Right cardiac atrium (tissue), 5 donors: ENCODE data around the gene RHBDL3. TPM values are rescaled to one million over a fixed set of nuclear protein-coding genes. Genes with fewer than 3 reads are reported as not detected.

ENCODE experiments used
- ATAC-seq, 2 donors: fragments of 200-7000 bp; cut with Tn5 transposase; one replicate each; pipeline versions ENCODE4 v1.8.0 to v1.9.1; 2020; ENCODE audit warnings: moderate library complexity in 2 of 2, mild to moderate bottlenecking in 1 of 2
- DNase-seq, 3 donors: peaks; one replicate each; pipeline ENCODE4 v3.0.0-alpha.2; 2020
- H3K27ac ChIP-seq: one replicate; pipeline ENCODE4 v1.5.1; 2013; ENCODE audit warnings: mild to moderate bottlenecking, low read length, control low read depth, moderate library complexity
- H3K27me3 ChIP-seq: one replicate; pipeline ENCODE4 v1.6.1; 2013; ENCODE audit not compliant: control insufficient read depth, insufficient read depth
- H3K4me1 ChIP-seq: one replicate; pipeline ENCODE4 v1.6.1; 2013; ENCODE audit warnings: low read length; ENCODE audit not compliant: control insufficient read depth, insufficient read depth
- H3K4me3 ChIP-seq: one replicate; pipeline ENCODE4 v1.5.1; 2013; ENCODE audit warnings: low read length, control low read depth
- H3K9me3 ChIP-seq: one replicate; pipeline ENCODE4 v1.6.1; 2013; ENCODE audit warnings: low read length; ENCODE audit not compliant: control insufficient read depth
- WGBS: extraction: QIAGEN DNeasy Blood & Tissue Kit; methylation state at CpG from one replicate; pipeline ENCODE4 v1.1.7; 2013; 5-methylcytosine and 5-hydroxymethylcytosine counted together
- intact Hi-C, 4 donors: fragments of 100-400 bp; cut with DNase I; formaldehyde crosslinking; loops; one replicate each; pipeline versions ENCODE4 v1.11.0 to v1.14.0; 2022 to 2023
- long read RNA-seq, 4 donors: library from polyadenylated mRNA; unstranded; transcript quantifications; one replicate each; pipeline ENCODE4 v2.0.0, GENCODE V29; 2020 to 2021
- polyA plus RNA-seq: library from polyadenylated mRNA; stranded (reverse); fragments of 200-250 nt; gene quantifications from one replicate; pipeline ENCODE4 v1.2.3, GENCODE V29; 2013
- total RNA-seq, 4 donors: library from RNA; stranded (reverse); fragmentation: NEBNext Ultra II Directional; extraction: Animal tissue kit (Norgen Biotek cat#: 25700); gene quantifications; one replicate each; pipeline ENCODE4 v1.2.1, GENCODE V29; 2021
- donor health status: healthy with polysubstance abuse.
- donor health status: DM: no; HTN: yes; CAD: no.
- donor health status: DM: no; HTN: no; CAD: no.
- donor health status: DM: no; HTN: yes; CAD: no; lungs with severe emphysema.
- donor health status: DM: yes; HTN: yes; CAD: no.

Gene RHBDL3
- total RNA-seq (10 to 100 TPM; 19.6 to 51.1 (median 38.3) TPM), polyA plus RNA-seq (40.0 TPM)
- long read RNA-seq, donor 1, full-length matches to known transcripts: 58 of 138 reads
- long read RNA-seq, donor 1, partial matches to known transcripts: 37 of 138 reads
- long read RNA-seq, donor 1, other reads (novel, unspliced or antisense): 43 of 138 reads
- long read RNA-seq, donor 2, full-length matches to known transcripts: 44 of 114 reads
- long read RNA-seq, donor 2, partial matches to known transcripts: 27 of 114 reads
- long read RNA-seq, donor 2, other reads (novel, unspliced or antisense): 43 of 114 reads
- long read RNA-seq, donor 3, full-length matches to known transcripts: 3 of 28 reads
- long read RNA-seq, donor 3, partial matches to known transcripts: 2 of 28 reads
- long read RNA-seq, donor 3, other reads (novel, unspliced or antisense): 23 of 28 reads
- long read RNA-seq, donor 4, full-length matches to known transcripts: 29 of 83 reads
- long read RNA-seq, donor 4, partial matches to known transcripts: 10 of 83 reads
- long read RNA-seq, donor 4, other reads (novel, unspliced or antisense): 44 of 83 reads

GRCh38 chr17:32265192-32265923 lies at the start of gene RHBDL3:
RHBDL3 (plus strand) TSS chr17:32265832; CDS start chr17:32266190, 358 bp downstream.
- H3K27me3 ChIP-seq: no peaks in the 10 kb centered on the region
- peak; percentile 47 to 85 (median 84) for DNase-seq
- intact Hi-C loops: no loop called here

GRCh38 chr17:32222621-32223020 lies 43.0 kb upstream of the RHBDL3 start:
- H3K9me3 ChIP-seq: no peaks in the 10 kb centered on the region
- no peaks in the 10 kb centered on the region for H3K27me3 ChIP-seq
- no peaks in the 10 kb centered on the region for H3K4me1 ChIP-seq
- no peak overlapping the region for H3K27ac ChIP-seq
- intact Hi-C loops: no loop called here
- DNase-seq (no peak), ATAC-seq (no peak)
- WGBS: 73% methylated on average over 3 of the region's 3 CpGs
- no peak overlapping the region for H3K4me3 ChIP-seq

More at GRCh38 chr17:32265192-32265923, at the start of gene RHBDL3:
- 2% methylated on average over 68 of the region's 68 CpGs for WGBS
- Histone ChIP-seq H3K27ac (no peak within 1 kb of the TSS), H3K9me3 (no peaks in the 10 kb centered on the region), H3K4me3 (peak within 1 kb of the TSS; percentile 42), H3K4me1 (no peaks in the 10 kb centered on the region)
- ATAC-seq: peak; percentile 46 to 68

GRCh38 chr17:32223703-32224102 lies 41.9 kb upstream of the RHBDL3 start:
- H3K9me3 ChIP-seq: no peaks in the 10 kb centered on the region
- no peak overlapping the region for H3K27ac ChIP-seq
- H3K4me3 ChIP-seq: no peak overlapping the region
- H3K4me1 ChIP-seq: no peaks in the 10 kb centered on the region
- no peaks in the 10 kb centered on the region for H3K27me3 ChIP-seq
- no peak for ATAC-seq
- intact Hi-C loops: no loop called here
- 92% methylated on average over 3 of the region's 3 CpGs for WGBS
- no peak for DNase-seq

GRCh38 chr17:32226886-32227285 lies 38.7 kb upstream of the RHBDL3 start:
- 73% methylated on average over 3 of the region's 3 CpGs for WGBS
- Histone ChIP-seq H3K4me3 (no peak overlapping the region), H3K27me3 (no peaks in the 10 kb centered on the region), H3K9me3 (no peaks in the 10 kb centered on the region), H3K4me1 (no peaks in the 10 kb centered on the region), H3K27ac (no peak overlapping the region)
- ATAC-seq (no peak), DNase-seq (no peak)
- intact Hi-C loops: no loop called here

- DNase-seq (no peak), ATAC-seq (no peak)
- H3K4me3 ChIP-seq: no peak overlapping the region
- intact Hi-C loops: no loop called here
- WGBS: 77% methylated on average over 9 of the region's 9 CpGs
- H3K9me3 ChIP-seq: no peaks in the 10 kb centered on the region
- H3K27ac ChIP-seq: no peak overlapping the region
- no peaks in the 10 kb centered on the region for H3K27me3 ChIP-seq
- H3K4me1 ChIP-seq: no peaks in the 10 kb centered on the region
These were observed 37.7 kb upstream of the RHBDL3 start for GRCh38 chr17:32227910-32228309.

- no peaks in the 10 kb centered on the region for H3K27me3 ChIP-seq
- H3K4me1 ChIP-seq: no peaks in the 10 kb centered on the region
- H3K4me3 ChIP-seq: no peak overlapping the region
- H3K27ac ChIP-seq: no peak overlapping the region
- DNase-seq (no peak), ATAC-seq (no peak)
- intact Hi-C loops: no loop called here
- H3K9me3 ChIP-seq: no peaks in the 10 kb centered on the region
- 96% methylated on average over 2 of the region's 2 CpGs for WGBS
These were observed 30.0 kb upstream of the RHBDL3 start for GRCh38 chr17:32235588-32235987.

- H3K4me3 ChIP-seq: no peak overlapping the region
- WGBS: 62% methylated on average over 2 of the region's 2 CpGs
- DNase-seq (no peak), ATAC-seq (no peak)
- intact Hi-C loops: no loop called here
- H3K4me1 ChIP-seq: no peaks in the 10 kb centered on the region
- no peak overlapping the region for H3K27ac ChIP-seq
- H3K9me3 ChIP-seq: no peaks in the 10 kb centered on the region
- H3K27me3 ChIP-seq: no peaks in the 10 kb centered on the region
These were observed 26.2 kb upstream of the RHBDL3 start for GRCh38 chr17:32239456-32239855.

GRCh38 chr17:32240750-32241149 lies 24.9 kb upstream of the RHBDL3 start:
- H3K4me3 ChIP-seq: no peak overlapping the region
- no peaks in the 10 kb centered on the region for H3K9me3 ChIP-seq
- ATAC-seq (peak; percentile 76 to 82), DNase-seq (peak in 2 of 3 donors; percentile 74 to 77)
- no peaks in the 10 kb centered on the region for H3K4me1 ChIP-seq
- no peaks in the 10 kb centered on the region for H3K27me3 ChIP-seq
- 58% methylated on average over 8 of the region's 8 CpGs for WGBS
- no peak overlapping the region for H3K27ac ChIP-seq
- intact Hi-C loops: no loop called here

GRCh38 chr17:32241640-32242039 lies 24.0 kb upstream of the RHBDL3 start:
- DNase-seq (no peak), ATAC-seq (peak; percentile 31)
- no peaks in the 10 kb centered on the region for H3K4me1 ChIP-seq
- no peaks in the 10 kb centered on the region for H3K27me3 ChIP-seq
- WGBS: 72% methylated on average over 1 of the region's 1 CpG
- H3K9me3 ChIP-seq: no peaks in the 10 kb centered on the region
- H3K27ac ChIP-seq: no peak overlapping the region
- H3K4me3 ChIP-seq: no peak overlapping the region
- intact Hi-C loops: no loop called here

GRCh38 chr17:32249475-32249874 lies 16.2 kb upstream of the RHBDL3 start:
- 80% methylated on average over 3 of the region's 3 CpGs for WGBS
- no peak for ATAC-seq
- Histone ChIP-seq H3K4me3 (no peak overlapping the region), H3K4me1 (no peaks in the 10 kb centered on the region), H3K27me3 (no peaks in the 10 kb centered on the region), H3K9me3 (no peaks in the 10 kb centered on the region), H3K27ac (no peak overlapping the region)
- intact Hi-C loops: no loop called here
- no peak for DNase-seq

- peak; percentile 73 to 93 (median 87) for DNase-seq
- Histone ChIP-seq H3K4me1 (no peaks in the 10 kb centered on the region), H3K27ac (no peak overlapping the region), H3K9me3 (no peaks in the 10 kb centered on the region), H3K4me3 (no peak overlapping the region), H3K27me3 (no peaks in the 10 kb centered on the region)
- peak; percentile 90 for ATAC-seq
- intact Hi-C loops: loop anchor here in 3 of 4 donors (2.0 to 5.0 kb wide), 2 partner anchors 66 to 69 kb away; no protein-coding TSS in a partner anchor
- 60% methylated on average over 12 of the region's 12 CpGs for WGBS
These were observed 12.5 kb upstream of the RHBDL3 start for GRCh38 chr17:32253117-32253611.
